K562 (cell line): ENCODE results near the gene NDUFA3. TPM values are rescaled to one million over a fixed set of nuclear protein-coding genes. Genes with fewer than 3 reads are reported as not detected.
A peak's percentile ranks its signal among the peaks of the same experiment; 100 is the strongest.

Experiments used
- ATAC-seq: fragments of 200-7000 bp; cut with Tn5 transposase; 3 replicates; pipeline ENCODE4 v1.9.1; 2020; ENCODE audit warnings: moderate library complexity
- BruUV-seq: library from RNA; stranded (reverse); fragments of 400-500 nt; replicated peaks from 2 replicates; lab custom pipeline; 2021; lab: Mats Ljungman, UMichigan
- CTCF ChIA-PET: fragments of 300-600 bp; formaldehyde crosslinking; extraction: SDS; loops from one replicate; lab custom pipeline; 2021; ENCODE audit warnings: low intra/inter-chr PET ratio; lab: Yijun Ruan, JAX
- POLR2A ChIA-PET: fragments of 300-600, 350-650 bp; sonication (Branson Sonifier 250); formaldehyde crosslinking; extraction: SDS; loops from one replicate; lab custom pipeline; 2021; ENCODE audit warnings: antibody characterized with exemption, inconsistent platforms; lab: Yijun Ruan, JAX
- DNase-seq, 4 experiments: peaks; one replicate each; pipeline versions ENCODE4 v3.0.0 to v3.0.0-alpha.2; 2011 to 2018; ENCODE audit warnings: low spot score in 3 of 4, mixed read lengths in 3 of 4; ENCODE audit errors: extremely low read depth in 1 of 4
- FAIRE-seq: peaks from 2 replicates; lab custom pipeline; 2011; peaks lifted over from hg19 to GRCh38; lab: Jason Lieb, UNC
- H2AFZ ChIP-seq: 2 replicates; pipeline ENCODE4 v1.6.0; 2011; ENCODE audit warnings: low read depth, low read length, control low read depth, inconsistent platforms
- H3K27ac ChIP-seq: fragments of 200-600 bp; 3 replicates; pipeline ENCODE4 v1.8.0; 2011; ENCODE audit warnings: low read depth, mild to moderate bottlenecking, control low read depth, inconsistent platforms, low read length, moderate library complexity, mixed read lengths; ENCODE audit errors: extremely low read depth
- H3K27me3 ChIP-seq, 2 experiments: fragments of 300-600 bp in 1 of 2; 2 replicates in 1 of 2; 3 replicates in 1 of 2; pipeline versions ENCODE4 v1.6.0 to v1.8.0; 2011; ENCODE audit warnings: inconsistent platforms in 2 of 2, low read length in 2 of 2, mild to moderate bottlenecking in 1 of 2, mixed read lengths in 1 of 2, moderate library complexity in 1 of 2; ENCODE audit not compliant: control insufficient read depth in 2 of 2, insufficient read depth in 2 of 2
- H3K36me3 ChIP-seq: fragments of 300-600 bp; 3 replicates; pipeline ENCODE4 v1.8.0; 2011; ENCODE audit warnings: mild to moderate bottlenecking, low read length, inconsistent platforms; ENCODE audit not compliant: control insufficient read depth, insufficient read depth
- H3K4me1 ChIP-seq, 2 experiments: fragments of 200-600 bp in 1 of 2; replicated peaks in 1 of 2; 2 replicates in 1 of 2; 3 replicates in 1 of 2; pipeline versions ENCODE4 v1.5.1 to v1.8.0; 2011; ENCODE audit warnings: inconsistent platforms in 2 of 2, low read length in 2 of 2, mild to moderate bottlenecking in 1 of 2, mixed read lengths in 1 of 2, moderate library complexity in 1 of 2; ENCODE audit not compliant: control insufficient read depth in 2 of 2, insufficient read depth in 2 of 2
- H3K4me2 ChIP-seq: 2 replicates; pipeline ENCODE4 v1.6.1; 2011; ENCODE audit warnings: low read length, control low read depth, inconsistent platforms, mixed read lengths; ENCODE audit not compliant: insufficient read depth
- H3K4me3 ChIP-seq: fragments of 200-600 bp; sonication (generic), shearing (Covaris generic); 2 replicates; pipeline ENCODE4 v1.5.1; 2016; ENCODE audit warnings: control low read depth, inconsistent platforms
- H3K79me2 ChIP-seq: fragments of 200-600 bp; 3 replicates; pipeline ENCODE4 v1.8.0; 2011; ENCODE audit warnings: low read length, inconsistent platforms; ENCODE audit not compliant: control insufficient read depth, insufficient read depth
- H3K9ac ChIP-seq, 2 experiments: 2 replicates each; pipeline versions ENCODE4 v1.6.0 to v1.6.1; 2011; ENCODE audit warnings: low read depth in 2 of 2, low read length in 2 of 2, control low read depth in 1 of 2, inconsistent platforms in 1 of 2, mild to moderate bottlenecking in 1 of 2, mixed read lengths in 1 of 2; ENCODE audit not compliant: insufficient read depth in 1 of 2
- H3K9me1 ChIP-seq: one replicate; pipeline ENCODE4 v1.6.0; 2011; ENCODE audit warnings: inconsistent platforms, mild to moderate bottlenecking, low read length, moderate library complexity; ENCODE audit not compliant: control insufficient read depth, insufficient read depth
- H3K9me3 ChIP-seq: replicated peaks from 2 replicates; pipeline ENCODE4 v1.5.1; 2011; ENCODE audit warnings: low read depth, low read length, inconsistent platforms; ENCODE audit not compliant: control insufficient read depth, insufficient read depth
- H4K20me1 ChIP-seq: replicated peaks from 2 replicates; pipeline ENCODE4 v1.6.1; 2011; ENCODE audit warnings: low read length, inconsistent platforms, mixed read lengths; ENCODE audit not compliant: control insufficient read depth, insufficient read depth
- DDX20 ChIP-seq: fragments of 450-650 bp; IDR thresholded peaks from 2 replicates; pipeline ENCODE4 v1.6.1; 2016; ENCODE audit warnings: missing genetic modification characterization, low read depth, mild to moderate bottlenecking, missing compliant biosample characterization, moderate library complexity
- HMGXB4 ChIP-seq: sonication (generic); formaldehyde crosslinking; IDR thresholded peaks from 2 replicates; pipeline ENCODE4 v1.8.1; 2023; ENCODE audit warnings: mild to moderate bottlenecking, missing genetic modification reagents
- LEF1 ChIP-seq: fragments of 450-650 bp; IDR thresholded peaks from 2 replicates; pipeline ENCODE4 v1.6.1; 2016; ENCODE audit warnings: mild to moderate bottlenecking
- MYBL2 ChIP-seq, 2 experiments: fragments of 450-650 bp in 1 of 2; sonication (generic) in 1 of 2; formaldehyde crosslinking in 1 of 2; IDR thresholded peaks; 2 replicates each; pipeline versions ENCODE4 v1.6.1 to v1.8.1; 2017 to 2022; ENCODE audit warnings: borderline replicate concordance in 1 of 2, inconsistent platforms in 1 of 2, low read depth in 1 of 2, mild to moderate bottlenecking in 1 of 2, missing genetic modification reagents in 1 of 2, moderate library complexity in 1 of 2
- NFIX ChIP-seq: fragments of 250-450 bp; sonication (Bioruptor Pico); IDR thresholded peaks from 2 replicates; pipeline ENCODE4 v1.4.0; 2020; ENCODE audit warnings: low read depth, mild to moderate bottlenecking, moderate library complexity
- POLR2AphosphoS5 ChIP-seq: IDR thresholded peaks from 2 replicates; pipeline ENCODE4 v1.6.1; 2011; ENCODE audit warnings: mild to moderate bottlenecking, low read depth, low read length, moderate library complexity; ENCODE audit not compliant: control insufficient read depth, insufficient read depth
- RBM15 ChIP-seq: fragments of 200-400 bp; formaldehyde crosslinking; IDR thresholded peaks from 2 replicates; pipeline ENCODE4 v1.6.1; 2018; ENCODE audit warnings: mild to moderate bottlenecking, low read length, moderate library complexity; ENCODE audit not compliant: insufficient read depth
- SIN3A ChIP-seq, 2 experiments: fragments of 150-350 bp in 1 of 2; IDR thresholded peaks; 2 replicates each; pipeline ENCODE4 v1.6.1; 2011 to 2016; ENCODE audit warnings: borderline replicate concordance in 2 of 2, low read depth in 2 of 2, low read length in 2 of 2, mild to moderate bottlenecking in 2 of 2, moderate library complexity in 2 of 2; ENCODE audit not compliant: control insufficient read depth in 1 of 2
- ZBED1 ChIP-seq: IDR thresholded peaks from 2 replicates; pipeline ENCODE4 v1.6.1; 2014
- ZNF165 ChIP-seq: fragments of 250-450 bp; sonication (Bioruptor Pico); IDR thresholded peaks from 2 replicates; pipeline ENCODE4 v1.4.0; 2020; ENCODE audit warnings: borderline replicate concordance
- WGBS: fragments of 100-300 bp; shearing (Covaris generic); methylation state at CpG from one replicate; pipeline ENCODE4 v1.1.6; 2016; ENCODE audit warnings: low coverage, mixed read lengths; ENCODE audit not compliant: insufficient coverage; ENCODE audit errors: missing lambda C conversion rate; 5-methylcytosine and 5-hydroxymethylcytosine counted together
- in situ Hi-C: fragments of 300-500 bp; cut with MboI; formaldehyde crosslinking; loops from 4 replicates; pipeline ENCODE4 v1.15.0; 2018; ENCODE audit warnings: inconsistent platforms, mixed read lengths
- intact Hi-C: fragments of 100-400 bp; cut with micrococcal nuclease; formaldehyde crosslinking; loops from 2 replicates; pipeline ENCODE4 v1.14.2; 2022
- polyA plus RNA-seq, 8 experiments: library from polyadenylated mRNA; depleted of rRNA in 4 of 8; stranded (reverse) in 5 of 8; unstranded in 3 of 8; fragments of >200 nt; fragmentation: Nextera tagmentation in 2 of 8; fragmentation: Illumina TruSeq in 1 of 8; extraction: Ambion mirVana in 2 of 8; extraction: Trizol in 1 of 8; gene quantifications; 2 replicates each; pipeline versions ENCODE4 v1.2.1 to v1.2.3, GENCODE V29; 2011 to 2014; ENCODE audit warnings: inconsistent platforms in 1 of 8, missing spikeins in 1 of 8
- total RNA-seq, 7 experiments: library from RNA; depleted of rRNA in 6 of 7; stranded (reverse); fragments of >200 nt in 6 of 7; fragmentation: Illumina TruSeq in 2 of 7; extraction: Trizol in 2 of 7; gene quantifications; 2 replicates each; pipeline versions ENCODE4 v1.2.1 to v1.2.3, GENCODE V29; 2011 to 2021; ENCODE audit warnings: low replicate concordance in 1 of 7
- TF ChIP-seq, protein P1 (sequence below): IDR thresholded peaks from 2 replicates; pipeline ENCODE4 v1.6.1; 2011; ENCODE audit not compliant: insufficient read length; ENCODE audit errors: extremely low read depth

The NDUFA3 gene
- total and polyA plus RNA-seq, 9 of the 15 experiments (the other 6 are each of a cell fraction or from before 2014, with no cell fraction given): 39.2 to 279 (median 138) TPM

DNA sequence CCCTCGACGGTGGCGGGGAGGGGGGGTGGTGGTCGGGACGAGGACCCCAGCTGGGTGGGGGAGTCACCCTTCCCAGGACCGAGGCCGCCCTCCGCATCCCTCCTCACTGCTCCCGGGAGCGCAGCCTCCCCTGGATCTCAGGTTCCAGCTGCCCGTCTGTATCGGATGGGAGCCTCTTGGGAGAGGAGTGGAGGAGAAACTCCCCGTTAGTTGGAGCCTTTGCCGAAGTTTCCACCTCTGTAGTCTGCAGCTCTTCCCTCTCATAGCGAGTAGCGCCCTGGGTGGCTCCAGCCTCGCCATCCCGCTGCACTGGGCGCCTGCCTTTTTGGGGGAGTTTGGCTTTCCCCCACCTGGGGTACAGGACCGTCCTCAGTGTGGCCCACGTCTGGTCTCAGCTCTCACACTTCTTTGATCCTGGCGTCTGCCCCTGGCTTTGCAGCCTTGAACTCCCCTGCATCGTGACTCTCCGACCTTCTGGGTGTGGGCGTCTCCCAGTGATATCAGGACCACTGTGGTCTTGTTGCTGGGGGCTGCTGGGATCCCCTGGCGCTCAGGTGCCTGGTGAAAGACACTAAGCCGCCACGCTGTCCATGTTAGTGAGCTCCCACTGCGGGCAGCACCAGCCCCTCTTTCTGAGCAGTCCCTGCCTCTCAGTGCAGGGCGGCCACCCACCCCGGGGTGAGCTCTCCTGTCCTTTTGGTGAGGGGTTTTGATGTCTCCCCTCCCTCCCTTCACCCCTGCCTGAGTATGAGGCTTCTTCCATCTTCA is 36.0 kb downstream of the NDUFA3 start:
- ChIA-PET POLR2A (interaction anchor here (0.9 to 3.1 kb wide), 6 partner anchors 10 to 58 kb away, joined by 3 to 29 read pairs (median 5); partner anchors contain the start of genes LENG1, PRPF31 and TFPT), CTCF (no interaction called here)
- H3K27ac ChIP-seq: no peak overlapping the region; the same call in 2 of the 3 replicates
- no peak for FAIRE-seq
- 24% methylated on average over 24 of the region's 31 CpGs for WGBS
- no TSS peak for BruUV-seq
- peak overlapping the region; percentile 76 for H3K4me2 ChIP-seq
- intact Hi-C loops (no loop called here), in situ Hi-C loops (no loop called here)
- H3K27me3 ChIP-seq: no peaks in the 10 kb centered on the region
- no peak overlapping the region for H2AFZ ChIP-seq
- peaks cover 16% of the 10 kb centered on the region for H3K9me1 ChIP-seq
- H3K9ac ChIP-seq: peak overlapping the region; percentile 97
- peaks cover 26% of the 10 kb centered on the region for H4K20me1 ChIP-seq
- H3K9me3 ChIP-seq: no peaks in the 10 kb centered on the region
- peaks cover 50% of the 10 kb centered on the region for H3K36me3 ChIP-seq
- no peak for ATAC-seq
- DNase-seq: peak in 1 of 4 experiments; percentile 34
- peak overlapping the region; percentile 93 for H3K4me3 ChIP-seq
- peaks cover 14 to 23% of the 10 kb centered on the region in 2 experiments; a peak in 4 of 5 replicates for H3K4me1 ChIP-seq
- TF ChIP-seq NFIX (CRISPR knock-in tag) (no peak), ZNF165 (CRISPR knock-in tag) (no peak), DDX20 (tag) (no peak), POLR2AphosphoS5 (no peak), SIN3A (IDR thresholded peaks at IDR 0.05; ENCODE audit: borderline replicate concordance in 2 of 2, control insufficient read depth in 1 of 2, low read depth in 2 of 2, low read length in 2 of 2) (0 out of 4 replicates have a peak, but pooled peaks of 1 of the 2 experiments have one; percentile 8), RBM15 (no peak), HMGXB4 (0 out of 2 replicates have a peak, but pooled peaks have one; percentile 4), MYBL2 (IDR thresholded peaks at IDR 0.05; ENCODE audit: low read depth) (no peak), MYBL2 (CRISPR knock-in tag; IDR thresholded peaks at IDR 0.05; ENCODE audit: borderline replicate concordance) (peak; percentile 17; the same call in 1 of the 2 replicates), LEF1 (no peak), ZBED1 (peak; percentile 78; the same call in 1 of the 2 replicates)
- TF ChIP-seq, protein P1, sequence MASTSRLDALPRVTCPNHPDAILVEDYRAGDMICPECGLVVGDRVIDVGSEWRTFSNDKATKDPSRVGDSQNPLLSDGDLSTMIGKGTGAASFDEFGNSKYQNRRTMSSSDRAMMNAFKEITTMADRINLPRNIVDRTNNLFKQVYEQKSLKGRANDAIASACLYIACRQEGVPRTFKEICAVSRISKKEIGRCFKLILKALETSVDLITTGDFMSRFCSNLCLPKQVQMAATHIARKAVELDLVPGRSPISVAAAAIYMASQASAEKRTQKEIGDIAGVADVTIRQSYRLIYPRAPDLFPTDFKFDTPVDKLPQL: no peak
- H3K79me2 ChIP-seq: peaks cover 52% of the 10 kb centered on the region
